ENCODE results near the gene AKR1C2. TPM values are rescaled to one million over a fixed set of nuclear protein-coding genes. Genes with fewer than 3 reads are reported as not detected.
"Not testable (repeated sequence)": the region's sequence is repeated elsewhere in the genome, so short reads cannot be mapped to it uniquely, and the experiment has no call there.

AKR1C2 gene
- total and polyA plus RNA-seq, 2 experiments from 2014 or later: 13.7 to 20.9 TPM

DNA sequence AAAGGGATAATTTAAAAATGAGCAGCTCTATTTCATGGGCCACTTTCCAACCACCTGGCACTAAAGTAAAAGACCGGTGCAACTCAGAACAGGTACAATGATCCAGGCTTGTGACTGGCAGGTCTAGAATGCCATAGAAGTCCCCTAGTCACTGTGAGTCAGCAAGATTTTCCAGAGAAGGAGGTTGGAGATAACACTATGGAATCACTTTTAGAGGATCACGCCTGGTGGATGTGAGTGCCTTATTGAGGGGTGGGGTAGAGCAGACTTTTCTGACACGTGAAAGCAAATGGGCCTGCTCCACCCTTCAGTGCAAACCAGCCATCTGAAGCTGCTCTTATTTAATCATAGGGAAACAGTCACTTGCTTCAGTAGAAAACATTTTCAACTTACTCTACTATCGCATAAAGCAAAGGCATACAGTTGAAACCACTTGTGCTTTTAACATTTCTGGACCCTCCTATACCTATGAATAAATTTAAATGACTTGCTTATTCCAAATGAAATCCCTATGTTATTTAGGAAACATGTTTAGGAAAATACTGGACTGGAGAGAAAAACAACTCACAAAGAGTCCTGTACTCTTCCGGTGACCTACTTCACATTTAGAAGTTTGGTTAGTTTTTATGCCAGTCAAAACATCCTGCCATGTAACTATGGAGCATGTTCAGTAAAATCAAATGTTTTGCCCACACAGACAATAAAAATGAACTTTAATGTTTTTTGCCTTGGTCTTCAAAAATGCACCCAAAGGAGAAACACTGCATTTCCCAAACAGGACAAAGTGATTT, 61.9 kb downstream of the AKR1C2 start:
- H3K9me3 ChIP-seq (ENCODE audit: low read depth): no peaks in the 10 kb centered on the region
- no peaks in the 10 kb centered on the region for H3K79me2 ChIP-seq (ENCODE audit: insufficient read depth)
- no peak overlapping the region for H3K4me3 ChIP-seq
- H3K9me2 ChIP-seq (ENCODE audit: insufficient read depth): no peaks in the 10 kb centered on the region
- peak overlapping the region; percentile 90 for H3K27ac ChIP-seq
- peaks cover 59% of the 10 kb centered on the region for H3K4me1 ChIP-seq (ENCODE audit: insufficient read depth)
- in situ Hi-C loops (cut with MboI): no loop called here
- WGBS, 2 experiments (ENCODE audit: low coverage in 1 of 2, low lambda C conversion rate in 2 of 2, missing lambda C conversion rate in 2 of 2): 48% methylated on average over 5 of the region's 5 CpGs
- peaks cover 29% of the 10 kb centered on the region for H3F3A ChIP-seq (ENCODE audit: insufficient read depth)
- peak overlapping the region; percentile 60 for H3K9ac ChIP-seq
- DNase-seq: peak; percentile 38
- H3K27me3 ChIP-seq (replicated peaks; ENCODE audit: insufficient read depth): no peaks in the 10 kb centered on the region
- peak overlapping the region; percentile 49 for H3K4me2 ChIP-seq (ENCODE audit: unreplicated experiment)
- no peaks in the 10 kb centered on the region for H4K20me1 ChIP-seq (ENCODE audit: insufficient read depth)
- TF ChIP-seq EZH2 (IDR thresholded peaks at IDR 0.05; ENCODE audit: insufficient read depth, poor library complexity, severe bottlenecking): no peak
- TF ChIP-seq EZH2phosphoT487 (IDR thresholded peaks at IDR 0.05; ENCODE audit: insufficient read depth, low read depth): no peak
- peak overlapping the region; percentile 49 for H2AFZ ChIP-seq
- no peaks in the 10 kb centered on the region for H3K36me3 ChIP-seq (ENCODE audit: low read depth)

DNA sequence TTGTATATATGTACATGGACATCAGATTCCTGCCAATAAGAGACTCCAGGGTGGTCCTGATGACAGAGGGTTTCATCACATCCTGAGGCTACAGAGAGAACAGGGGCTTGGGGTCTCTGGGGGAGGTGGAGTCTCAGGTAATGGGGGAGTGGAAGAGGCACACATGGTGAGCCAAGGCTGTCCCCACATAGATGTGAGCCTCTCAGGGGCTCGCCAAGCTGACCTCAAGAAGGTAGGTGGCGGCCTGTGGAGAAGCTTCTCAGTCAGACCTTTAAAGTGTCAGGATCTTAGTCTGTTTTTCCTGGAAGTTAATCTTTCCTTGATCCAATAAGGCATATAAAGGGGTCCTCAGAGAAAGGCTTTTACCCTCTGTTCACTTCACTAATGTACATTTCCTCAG, 62.7 kb downstream of the AKR1C2 start:
- H2AFZ ChIP-seq; H3K27ac ChIP-seq; H4K20me1 ChIP-seq (ENCODE audit: insufficient read depth); H3K4me3 ChIP-seq; H3K79me2 ChIP-seq (ENCODE audit: insufficient read depth); H3K9me3 ChIP-seq (ENCODE audit: low read depth); H3K4me2 ChIP-seq (ENCODE audit: unreplicated experiment); H3K9me2 ChIP-seq (ENCODE audit: insufficient read depth); H3K36me3 ChIP-seq (ENCODE audit: low read depth); H3K27me3 ChIP-seq (replicated peaks; ENCODE audit: insufficient read depth); in situ Hi-C loops (cut with MboI); H3K9ac ChIP-seq; DNase-seq: not testable (repeated sequence)
- Histone ChIP-seq H3K4me1 (ENCODE audit: insufficient read depth) (peaks cover 55% of the 10 kb centered on the region), H3F3A (ENCODE audit: insufficient read depth) (peaks cover 29% of the 10 kb centered on the region)
- 96 to 100% methylated on average over 2 of the region's 2 CpGs for WGBS, 2 experiments (ENCODE audit: low coverage in 1 of 2, low lambda C conversion rate in 2 of 2, missing lambda C conversion rate in 2 of 2)

DNA sequence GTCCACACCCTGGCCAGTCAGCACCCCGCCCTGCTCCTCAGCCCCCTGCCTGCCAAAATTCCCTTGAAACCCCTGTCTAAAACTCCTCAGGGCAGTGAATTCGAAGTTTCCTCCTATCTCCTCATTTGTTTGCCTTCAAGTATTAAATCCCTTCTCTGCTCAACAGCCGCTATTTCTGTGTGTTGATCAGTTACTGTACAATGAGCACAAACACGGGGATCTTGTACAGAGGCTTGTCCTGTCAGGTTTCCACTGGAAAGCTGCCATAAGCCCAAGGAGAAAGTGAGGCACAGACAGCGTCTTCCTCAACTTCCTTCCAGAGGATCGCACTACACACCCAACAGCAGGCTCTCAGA, 63.6 kb downstream of the AKR1C2 start:
- H4K20me1 ChIP-seq (ENCODE audit: insufficient read depth); H3K4me3 ChIP-seq; H3K9me3 ChIP-seq (ENCODE audit: low read depth); DNase-seq; in situ Hi-C loops (cut with MboI); H3K9me2 ChIP-seq (ENCODE audit: insufficient read depth); H3K9ac ChIP-seq; H3K27me3 ChIP-seq (replicated peaks; ENCODE audit: insufficient read depth); H3K36me3 ChIP-seq (ENCODE audit: low read depth); H3K79me2 ChIP-seq (ENCODE audit: insufficient read depth): not testable (repeated sequence)
- Histone ChIP-seq H2AFZ (peak overlapping the region; percentile 56; the same call in 1 of the 2 replicates), H3K4me2 (ENCODE audit: unreplicated experiment) (peak overlapping the region; percentile 55), H3K27ac (peak overlapping the region; percentile 22), H3F3A (ENCODE audit: insufficient read depth) (peaks cover 29% of the 10 kb centered on the region), H3K4me1 (ENCODE audit: insufficient read depth) (peaks cover 55% of the 10 kb centered on the region)
- 77% methylated on average over 6 of the region's 6 CpGs for WGBS, 2 experiments (ENCODE audit: low coverage in 1 of 2, low lambda C conversion rate in 2 of 2, missing lambda C conversion rate in 2 of 2)

DNA sequence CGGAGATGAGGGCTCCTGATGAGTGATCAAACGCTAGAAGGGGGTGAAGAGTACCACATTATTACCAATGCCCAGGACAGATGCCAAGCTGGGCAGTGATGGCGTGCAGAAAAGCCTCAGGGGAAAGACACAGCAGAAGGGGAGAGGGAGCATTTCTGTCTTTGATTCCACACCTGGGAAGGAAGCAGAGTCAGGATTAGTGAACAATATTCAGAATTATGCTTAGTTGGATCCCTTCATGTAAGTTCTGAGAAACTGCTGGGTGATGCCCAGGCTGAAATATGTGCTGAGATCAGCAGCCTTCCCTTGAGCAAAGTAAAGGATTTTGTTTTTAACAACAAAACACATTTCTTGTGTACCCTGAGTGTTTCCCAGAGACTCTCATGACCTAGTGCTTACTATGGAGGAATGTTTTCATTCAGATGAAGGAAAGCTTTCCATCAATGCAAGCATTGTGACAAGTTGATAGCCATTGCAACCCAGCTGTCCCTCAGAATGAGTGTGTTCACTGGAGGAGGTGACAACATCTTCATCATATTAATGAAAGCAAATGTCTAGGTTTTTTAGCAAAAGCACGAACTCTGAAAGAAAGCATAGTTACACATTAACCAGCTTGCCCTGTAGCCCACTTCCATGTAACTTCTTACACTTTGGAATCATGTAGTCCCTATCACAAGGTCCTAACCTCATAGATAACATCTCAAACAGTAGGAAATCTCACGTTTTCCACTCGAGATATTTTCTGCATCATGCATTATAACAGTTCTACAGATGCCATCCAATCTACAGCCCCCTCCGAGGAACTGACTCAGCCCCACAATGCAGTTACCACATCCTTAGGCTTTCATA, 64.2 kb downstream of the AKR1C2 start:
- Histone ChIP-seq H3K27me3 (replicated peaks; ENCODE audit: insufficient read depth) (no peaks in the 10 kb centered on the region), H3K9me3 (ENCODE audit: low read depth) (no peaks in the 10 kb centered on the region), H3K4me2 (ENCODE audit: unreplicated experiment) (peak overlapping the region; percentile 55), H3K9me2 (ENCODE audit: insufficient read depth) (no peaks in the 10 kb centered on the region), H3K4me1 (ENCODE audit: insufficient read depth) (peaks cover 50% of the 10 kb centered on the region), H3K27ac (peak overlapping the region; percentile 49), H4K20me1 (ENCODE audit: insufficient read depth) (no peaks in the 10 kb centered on the region), H3F3A (ENCODE audit: insufficient read depth) (peaks cover 29% of the 10 kb centered on the region), H3K36me3 (ENCODE audit: low read depth) (no peaks in the 10 kb centered on the region), H3K4me3 (no peak overlapping the region), H3K79me2 (ENCODE audit: insufficient read depth) (no peaks in the 10 kb centered on the region), H2AFZ (peak overlapping the region; percentile 56; the same call in 1 of the 2 replicates), H3K9ac (no peak overlapping the region)
- TF ChIP-seq EZH2 (IDR thresholded peaks at IDR 0.05; ENCODE audit: insufficient read depth, poor library complexity, severe bottlenecking) (no peak), EZH2phosphoT487 (IDR thresholded peaks at IDR 0.05; ENCODE audit: insufficient read depth, low read depth) (no peak)
- peak; percentile 63 for DNase-seq
- in situ Hi-C loops (cut with MboI): no loop called here
- WGBS, 2 experiments (ENCODE audit: low coverage in 1 of 2, low lambda C conversion rate in 2 of 2, missing lambda C conversion rate in 2 of 2): 43 to 46% methylated on average over 7 of the region's 7 CpGs

Small RNAs within 50 kb of the gene (small RNA-seq; reads per million reads assigned to genes)
- gene RF00096 (ENCODE audit: low read depth, low replicate concordance): not detected

Other genes with a start within 250 kb of the AKR1C2 start
- gene AKR1E2, start 177.7 kb downstream of the AKR1C2 start, total RNA-seq (2014; rRNA removed; shearing (Covaris generic)): 14.3 and 16.0 TPM in 2 replicates
- 5.1 and 5.2 TPM in 2 replicates for gene AKR1E2, start 177.7 kb downstream of the AKR1C2 start, polyA plus RNA-seq (2016; fragmentation: Nextera tagmentation; extraction: Ambion mirVana)
- gene AKR1C1, start 40.4 kb downstream of the AKR1C2 start, total RNA-seq (2014; rRNA removed; shearing (Covaris generic)): 23.8 and 39.4 TPM in 2 replicates
- 43.9 and 44.5 TPM in 2 replicates for gene AKR1C1, start 40.4 kb downstream of the AKR1C2 start, polyA plus RNA-seq (2016; fragmentation: Nextera tagmentation; extraction: Ambion mirVana)
- gene AKR1C3, start 90.6 kb upstream of the AKR1C2 start, total RNA-seq (2014; rRNA removed; shearing (Covaris generic)): 23.2 and 36.2 TPM in 2 replicates
- 44.7 and 51.8 TPM in 2 replicates for gene AKR1C3, start 90.6 kb upstream of the AKR1C2 start, polyA plus RNA-seq (2016; fragmentation: Nextera tagmentation; extraction: Ambion mirVana)
- gene AKR1C8, start 181.3 kb upstream of the AKR1C2 start, total RNA-seq (2014; rRNA removed; shearing (Covaris generic)): not detected in 2 replicates
- not detected in 2 replicates for gene AKR1C8, start 181.3 kb upstream of the AKR1C2 start, polyA plus RNA-seq (2016; fragmentation: Nextera tagmentation; extraction: Ambion mirVana)
- gene AKR1C4, start 193.0 kb upstream of the AKR1C2 start, total RNA-seq (2014; rRNA removed; shearing (Covaris generic)): not detected in 2 replicates
- gene AKR1C4, start 193.0 kb upstream of the AKR1C2 start, polyA plus RNA-seq (2016; fragmentation: Nextera tagmentation; extraction: Ambion mirVana): not detected in 2 replicates